Endothelial cell of umbilical vein (primary cell): Measurements from ENCODE around the gene SMAD3. TPM values are rescaled to one million over a fixed set of nuclear protein-coding genes. Genes with fewer than 3 reads are reported as not detected.

ENCODE experiments used
- BruUV-seq: library from RNA; stranded (reverse); fragments of 400-500 nt; replicated peaks from 2 replicates; lab custom pipeline; 2021; lab: Mats Ljungman, UMichigan
- CTCF ChIA-PET: fragments of 300-600, 350-600 bp; sonication (Branson Sonifier 250); formaldehyde crosslinking; loops from one replicate; lab custom pipeline; 2021; ENCODE audit warnings: antibody characterized with exemption, inconsistent platforms; lab: Charles Lee
- POLR2A ChIA-PET: fragments of 300-600, 350-600 bp; sonication (Branson Sonifier 250); formaldehyde crosslinking; loops from one replicate; lab custom pipeline; 2021; ENCODE audit warnings: antibody characterized with exemption, inconsistent platforms; lab: Charles Lee
- DNase-seq: peaks from one replicate; pipeline ENCODE4 v3.0.0-alpha.2; 2011; ENCODE audit warnings: low read depth, low spot score
- FAIRE-seq: peaks from 2 replicates; lab custom pipeline; 2011; peaks lifted over from hg19 to GRCh38; lab: Jason Lieb, UNC
- H2AFZ ChIP-seq: 2 replicates; pipeline ENCODE4 v1.6.0; 2012; ENCODE audit warnings: low read depth, low read length, control low read depth, inconsistent platforms
- H3K27ac ChIP-seq: 2 replicates; pipeline ENCODE4 v1.5.1; 2011; ENCODE audit warnings: low read depth, mild to moderate bottlenecking, control low read depth, low read length, moderate library complexity; ENCODE audit not compliant: insufficient read depth
- H3K27me3 ChIP-seq, 2 experiments: 2 replicates each; pipeline versions ENCODE4 v1.6.0 to v1.6.1; 2011; ENCODE audit warnings: low read length in 2 of 2, mixed read lengths in 1 of 2; ENCODE audit not compliant: control insufficient read depth in 2 of 2, insufficient read depth in 2 of 2
- H3K36me3 ChIP-seq, 2 experiments: 2 replicates in 1 of 2; 3 replicates in 1 of 2; pipeline ENCODE4 v1.5.1; 2011; ENCODE audit warnings: low read length in 2 of 2, mild to moderate bottlenecking in 1 of 2, moderate library complexity in 1 of 2; ENCODE audit not compliant: control insufficient read depth in 2 of 2, insufficient read depth in 2 of 2; ENCODE audit errors: extremely low read depth in 1 of 2
- H3K4me1 ChIP-seq: 3 replicates; pipeline ENCODE4 v1.5.1; 2011; ENCODE audit warnings: mild to moderate bottlenecking, low read length; ENCODE audit not compliant: control insufficient read depth, insufficient read depth; ENCODE audit errors: extremely low read depth
- H3K4me2 ChIP-seq: 2 replicates; pipeline ENCODE4 v1.6.1; 2011; ENCODE audit warnings: low read length, control low read depth, mixed read lengths; ENCODE audit not compliant: insufficient read depth
- H3K4me3 ChIP-seq, 3 experiments: fragments of 200-600 bp in 1 of 3; sonication (generic), shearing (Covaris generic) in 1 of 3; replicated peaks in 1 of 3; 2 replicates each; pipeline ENCODE4 v1.5.1; 2011 to 2016; ENCODE audit warnings: control low read depth in 3 of 3, low read length in 3 of 3, mild to moderate bottlenecking in 2 of 3, inconsistent platforms in 1 of 3, low read depth in 1 of 3, moderate library complexity in 1 of 3; ENCODE audit not compliant: insufficient read depth in 1 of 3
- H3K79me2 ChIP-seq: 2 replicates; pipeline ENCODE4 v1.6.0; 2012; ENCODE audit warnings: low read length, inconsistent platforms; ENCODE audit not compliant: control insufficient read depth, insufficient read depth
- H3K9ac ChIP-seq: replicated peaks from 2 replicates; pipeline ENCODE3; 2011; ENCODE audit warnings: low read length, control low read depth; ENCODE audit not compliant: insufficient read depth; ENCODE audit errors: extremely low read depth
- H3K9me1 ChIP-seq: replicated peaks from 3 replicates; pipeline ENCODE4 v1.6.0; 2011; ENCODE audit warnings: mild to moderate bottlenecking, low read length; ENCODE audit not compliant: control insufficient read depth, insufficient read depth; ENCODE audit errors: extremely low read depth
- H3K9me3 ChIP-seq: replicated peaks from 2 replicates; pipeline ENCODE4 v1.5.1; 2012; ENCODE audit warnings: low read length, inconsistent platforms; ENCODE audit not compliant: control insufficient read depth, insufficient read depth
- H4K20me1 ChIP-seq: replicated peaks from 2 replicates; pipeline ENCODE3; 2011; ENCODE audit warnings: mild to moderate bottlenecking, low read length; ENCODE audit not compliant: control insufficient read depth, insufficient read depth; ENCODE audit errors: extremely low read depth
- GATA2 ChIP-seq: IDR thresholded peaks from 2 replicates; pipeline ENCODE4 v1.7.0; 2011; ENCODE audit warnings: low read depth, mild to moderate bottlenecking, moderate library complexity, mixed read lengths, low read length; ENCODE audit not compliant: insufficient read length, insufficient read depth
- POLR2A ChIP-seq: IDR thresholded peaks from 2 replicates; pipeline ENCODE4 v1.6.1; 2012; ENCODE audit warnings: low read depth, mild to moderate bottlenecking, control low read depth, low read length
- dilution Hi-C: fragments of 300-500 bp; cut with MboI; formaldehyde crosslinking; loops from one replicate; pipeline ENCODE4 v1.15.0; 2019; ENCODE audit warnings: low sequenced_read_pairs; ENCODE audit not compliant: extremely low pct_ligation_motif_present
- intact Hi-C: fragments of 100-400 bp; cut with micrococcal nuclease; formaldehyde crosslinking; loops from one replicate; pipeline ENCODE4 v1.10.0; 2022
- polyA plus RNA-seq, 4 experiments: library from polyadenylated mRNA; depleted of rRNA in 3 of 4; stranded (reverse) in 3 of 4; unstranded in 1 of 4; fragments of >200 nt; gene quantifications; 2 replicates each; pipeline versions ENCODE4 v1.2.1 to v1.2.3, GENCODE V29; 2011 to 2012; ENCODE audit warnings: missing spikeins in 1 of 4
- total RNA-seq: library from RNA; stranded (reverse); gene quantifications from 2 replicates; pipeline ENCODE4 v1.2.3, GENCODE V29; 2021
- TF ChIP-seq, protein P1 (sequence below): IDR thresholded peaks from 2 replicates; pipeline ENCODE4 v1.6.1; 2011; ENCODE audit not compliant: insufficient read depth, insufficient read length

SMAD3 gene
- total and polyA plus RNA-seq, 2 donors (not counting 3 experiments of a cell fraction or from before 2014, with no cell fraction given) = 56.4 to 88.2 TPM

DNA sequence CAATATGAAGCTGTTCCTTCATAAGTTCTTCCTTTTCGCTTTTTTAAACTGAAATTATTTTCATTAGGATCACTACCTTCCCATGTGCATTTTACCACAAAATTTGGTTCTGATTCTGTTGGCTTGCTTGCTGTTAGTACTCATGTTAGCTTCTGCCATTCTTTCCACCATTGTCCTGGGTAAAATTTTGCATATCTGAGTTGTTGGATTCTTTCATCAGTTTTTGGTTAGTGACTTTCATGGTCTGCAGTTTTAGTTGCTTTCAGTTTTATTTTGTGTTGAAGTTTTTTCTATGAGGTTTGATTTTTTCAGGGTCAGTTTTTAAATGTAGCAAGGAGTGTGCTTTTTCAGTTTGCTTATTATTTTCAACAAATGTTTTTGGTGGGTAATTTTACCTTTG, 71.9 kb downstream of the SMAD3 start:
- Histone ChIP-seq H2AFZ (no peak overlapping the region), H3K36me3 (no peaks in the 10 kb centered on the region), H3K9me3 (no peaks in the 10 kb centered on the region), H3K9ac (peak overlapping the region; percentile 30), H3K79me2 (peaks cover 99% of the 10 kb centered on the region), H4K20me1 (no peaks in the 10 kb centered on the region), H3K4me2 (peak overlapping the region; percentile 65), H3K9me1 (no peaks in the 10 kb centered on the region), H3K27ac (peak overlapping the region; percentile 91), H3K4me3 (peak overlapping the region in 1 of 3 experiments; percentile 13), H3K4me1 (peaks cover 93% of the 10 kb centered on the region), H3K27me3 (no peaks in the 10 kb centered on the region)
- POLR2A ChIA-PET = no interaction called here
- TF ChIP-seq, protein P1, sequence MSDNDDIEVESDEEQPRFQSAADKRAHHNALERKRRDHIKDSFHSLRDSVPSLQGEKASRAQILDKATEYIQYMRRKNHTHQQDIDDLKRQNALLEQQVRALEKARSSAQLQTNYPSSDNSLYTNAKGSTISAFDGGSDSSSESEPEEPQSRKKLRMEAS = no peak
- intact Hi-C loops = no loop called here
- DNase-seq (no peak), FAIRE-seq (peak; percentile 38)
- dilution Hi-C loops = no loop called here
- CTCF ChIA-PET = interaction anchor here (1.4 to 2.0 kb wide), 3 partner anchors 12 to 31 kb away, joined by 3 to 8 read pairs (median 5); no protein-coding TSS in a partner anchor
- BruUV-seq = no TSS peak

DNA sequence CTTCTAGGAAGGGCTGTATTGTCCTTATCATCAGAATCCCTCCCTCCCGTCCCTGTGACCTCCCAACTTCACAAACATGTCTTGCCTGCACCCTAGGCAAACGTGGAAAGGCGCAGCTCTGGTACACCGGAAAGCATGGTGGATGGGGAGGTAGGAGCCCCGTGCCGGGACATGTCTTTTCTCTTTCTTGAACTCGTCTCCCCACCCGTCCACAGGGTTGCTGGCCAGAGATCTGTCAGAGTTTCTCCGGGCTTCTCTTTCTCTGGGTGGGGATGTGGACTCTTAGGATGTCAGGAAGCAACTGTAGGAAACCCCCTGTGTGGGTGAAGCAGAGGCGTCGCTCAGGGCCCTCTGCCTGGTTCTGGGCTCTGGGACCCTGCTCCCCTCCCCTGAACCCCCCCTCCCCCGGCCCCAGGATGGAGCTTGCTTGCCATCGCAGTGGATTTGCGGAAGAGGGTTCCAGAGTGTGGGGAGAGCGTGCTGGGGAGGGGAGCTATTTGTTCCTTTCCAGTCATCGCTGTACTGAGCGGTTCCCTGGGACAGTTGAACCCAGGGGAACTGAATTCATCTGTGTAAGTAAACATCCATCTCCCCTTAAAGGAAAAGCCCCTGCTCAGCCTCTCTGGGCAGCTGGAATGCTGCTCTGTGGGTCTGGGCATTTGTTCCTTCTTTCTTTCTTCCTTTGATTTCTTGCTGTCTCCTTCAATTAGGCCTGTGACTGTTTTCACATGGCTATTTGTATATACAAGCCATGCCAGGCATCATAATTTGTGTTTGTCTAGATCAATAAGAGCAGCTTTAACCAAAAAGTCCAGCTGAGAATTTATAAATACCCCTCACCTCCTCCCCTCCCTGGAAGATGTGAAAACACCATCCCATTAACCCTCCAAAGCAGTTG, 72.8 kb downstream of the SMAD3 start:
- Histone ChIP-seq H3K4me3 (peak overlapping the region in 1 of 3 experiments; percentile 33), H3K9me3 (no peaks in the 10 kb centered on the region), H3K79me2 (peaks cover 99% of the 10 kb centered on the region), H3K9me1 (no peaks in the 10 kb centered on the region), H3K9ac (peak overlapping the region; percentile 63), H3K27me3 (no peaks in the 10 kb centered on the region), H3K36me3 (no peaks in the 10 kb centered on the region), H4K20me1 (no peaks in the 10 kb centered on the region), H3K27ac (peak overlapping the region; percentile 91), H3K4me2 (peak overlapping the region; percentile 82), H3K4me1 (peaks cover 94% of the 10 kb centered on the region), H2AFZ (no peak overlapping the region)
- FAIRE-seq (peak; percentile 67), DNase-seq (peak; percentile 61)
- intact Hi-C loops = no loop called here
- no TSS peak for BruUV-seq
- ChIA-PET CTCF (interaction anchor here (0.6 to 2.0 kb wide), 7 partner anchors 8 to 192 kb away, joined by 3 to 8 read pairs (median 5); no protein-coding TSS in a partner anchor), POLR2A (interaction anchor here (1.5 to 1.6 kb wide), 2 partner anchors 11 to 13 kb away, joined by 3 to 8 read pairs; no protein-coding TSS in a partner anchor)
- peak; percentile 18 for TF ChIP-seq POLR2A
- TF ChIP-seq GATA2 = no peak
- dilution Hi-C loops = no loop called here
